Mesodermal cell (in vitro differentiated cells): ENCODE data around the gene EHBP1L1.

Experiments used
- H3K27ac ChIP-seq: 2 replicates; pipeline ENCODE4 v1.7.0; 2013; ENCODE audit warnings: mild to moderate bottlenecking, low read depth, low read length, moderate library complexity; ENCODE audit not compliant: severe bottlenecking
- H3K36me3 ChIP-seq: 2 replicates; pipeline ENCODE4 v1.7.1; 2013; ENCODE audit warnings: mild to moderate bottlenecking, low read length, moderate library complexity; ENCODE audit not compliant: control insufficient read depth, insufficient read depth
- H3K4me1 ChIP-seq: one replicate; pipeline ENCODE4 v1.7.1; 2013; ENCODE audit warnings: mild to moderate bottlenecking, low read length; ENCODE audit not compliant: insufficient read depth, control insufficient read depth, poor library complexity, severe bottlenecking
- H3K4me3 ChIP-seq: 2 replicates; pipeline ENCODE4 v1.7.0; 2013; ENCODE audit warnings: low read length, control low read depth, mild to moderate bottlenecking; ENCODE audit not compliant: insufficient read depth, poor library complexity, severe bottlenecking; ENCODE audit errors: extremely low read depth
- H3K9me3 ChIP-seq: 2 replicates; pipeline ENCODE4 v1.7.1; 2013; ENCODE audit warnings: mild to moderate bottlenecking, low read length, moderate library complexity; ENCODE audit not compliant: control insufficient read depth
- WGBS, 2 experiments: methylation state at CpG; one replicate each; pipeline ENCODE4 v1.1.5; 2013; ENCODE audit warnings: missing lambda C conversion rate in 2 of 2; ENCODE audit not compliant: insufficient coverage in 2 of 2; 5-methylcytosine and 5-hydroxymethylcytosine counted together

Gene EHBP1L1

GRCh38 chr11:65641297-65642013, 65.6 kb downstream of the EHBP1L1 start:
- H3K27ac ChIP-seq, result no peak overlapping the region
- no peak overlapping the region for H3K4me3 ChIP-seq
- peaks cover 65% of the 10 kb centered on the region for H3K36me3 ChIP-seq
- H3K4me1 ChIP-seq, result peaks cover 13% of the 10 kb centered on the region
- 93 to 96% methylated on average over 14 to 15 of the region's 16 CpGs for WGBS, 2 experiments
- no peaks in the 10 kb centered on the region for H3K9me3 ChIP-seq
